Nephron progenitor cell (in vitro differentiated cells): ENCODE measurements around the gene TNFRSF4.
A peak's percentile ranks its signal among the peaks of the same experiment; 100 is the strongest.

Experiments
- DNase-seq: peaks from one replicate; pipeline ENCODE4 v3.0.0; 2021
- H3K27ac Mint-ChIP-seq: 2 replicates; pipeline ENCODE4 v1.8.0; 2021; ENCODE audit warnings: mild to moderate bottlenecking, moderate library complexity, mixed read lengths
- H3K27me3 Mint-ChIP-seq: 2 replicates; pipeline ENCODE4 v1.8.0; 2021; ENCODE audit warnings: mild to moderate bottlenecking, low read depth, mixed read lengths; ENCODE audit not compliant: poor library complexity
- H3K36me3 Mint-ChIP-seq: 2 replicates; pipeline ENCODE4 v1.8.0; 2021; ENCODE audit warnings: low read depth, mixed read lengths
- H3K4me1 Mint-ChIP-seq: 2 replicates; pipeline ENCODE4 v1.8.0; 2021; ENCODE audit warnings: mixed read lengths
- H3K4me3 Mint-ChIP-seq: 2 replicates; pipeline ENCODE4 v1.8.0; 2021; ENCODE audit warnings: mild to moderate bottlenecking, moderate library complexity, mixed read lengths
- H3K9me3 Mint-ChIP-seq: 2 replicates; pipeline ENCODE4 v1.8.0; 2021; ENCODE audit warnings: mild to moderate bottlenecking, moderate library complexity, mixed read lengths
- CTCF ChIP-seq: fragments of 200-600 bp; sonication (generic); IDR thresholded peaks from 2 replicates; pipeline ENCODE4 v1.5.0; 2021; ENCODE audit warnings: antibody characterized with exemption

TNFRSF4 gene

GRCh38 chr1:1218524-1219200 is 4.7 kb upstream of the TNFRSF4 start:
- peaks cover 14% of the 10 kb centered on the region for H3K36me3 Mint-ChIP-seq
- no peaks in the 10 kb centered on the region for H3K27me3 Mint-ChIP-seq
- H3K9me3 Mint-ChIP-seq = no peaks in the 10 kb centered on the region
- no peak overlapping the region for H3K4me3 Mint-ChIP-seq
- no peak overlapping the region for H3K27ac Mint-ChIP-seq
- no peak for TF ChIP-seq CTCF
- H3K4me1 Mint-ChIP-seq = no peaks in the 10 kb centered on the region
- no peak for DNase-seq

GRCh38 chr1:1217621-1218523 is 3.9 kb upstream of the TNFRSF4 start:
- H3K36me3 Mint-ChIP-seq = peaks cover 9% of the 10 kb centered on the region
- no peak for TF ChIP-seq CTCF
- no peaks in the 10 kb centered on the region for H3K27me3 Mint-ChIP-seq
- DNase-seq = no peak
- no peaks in the 10 kb centered on the region for H3K9me3 Mint-ChIP-seq
- no peak overlapping the region for H3K27ac Mint-ChIP-seq
- no peak overlapping the region for H3K4me3 Mint-ChIP-seq
- no peaks in the 10 kb centered on the region for H3K4me1 Mint-ChIP-seq

- Mint-ChIP-seq H3K9me3 (no peaks in the 10 kb centered on the region), H3K4me1 (no peaks in the 10 kb centered on the region), H3K4me3 (no peak overlapping the region), H3K27ac (peak overlapping the region; percentile 81), H3K27me3 (no peaks in the 10 kb centered on the region), H3K36me3 (peaks cover 6% of the 10 kb centered on the region)
- TF ChIP-seq CTCF = no peak
- DNase-seq = no peak
Measured at GRCh38 chr1:1216770-1217620, 3.0 kb upstream of the TNFRSF4 start.

GRCh38 chr1:1215881-1216605 is 2.1 kb upstream of the TNFRSF4 start:
- Mint-ChIP-seq H3K9me3 (no peaks in the 10 kb centered on the region), H3K27me3 (no peaks in the 10 kb centered on the region), H3K27ac (peak overlapping the region; percentile 81), H3K4me3 (no peak overlapping the region), H3K36me3 (peaks cover 6% of the 10 kb centered on the region), H3K4me1 (no peaks in the 10 kb centered on the region)
- DNase-seq = no peak
- TF ChIP-seq CTCF = no peak

GRCh38 chr1:1215080-1215676 is 1.2 kb upstream of the TNFRSF4 start:
- Mint-ChIP-seq H3K9me3 (no peaks in the 10 kb centered on the region), H3K36me3 (peaks cover 6% of the 10 kb centered on the region), H3K27me3 (peaks cover 2% of the 10 kb centered on the region), H3K4me3 (no peak overlapping the region), H3K27ac (no peak overlapping the region), H3K4me1 (no peaks in the 10 kb centered on the region)
- no peak for DNase-seq
- no peak for TF ChIP-seq CTCF
